GM06990 (cell line): Measurements from ENCODE around the gene OTOS.

ENCODE experiments used
- DNase-seq: peaks from one replicate; pipeline ENCODE4 v3.0.0-alpha.2; 2011; ENCODE audit not compliant: insufficient read length; ENCODE audit errors: extremely low read depth
- H3K27me3 ChIP-seq: replicated peaks from 2 replicates; pipeline ENCODE4 v1.6.0; 2011; ENCODE audit warnings: low read length; ENCODE audit not compliant: control insufficient read depth, insufficient read depth
- H3K36me3 ChIP-seq: 2 replicates; pipeline ENCODE4 v1.5.1; 2011; ENCODE audit warnings: low read length; ENCODE audit not compliant: control insufficient read depth, insufficient read depth
- H3K4me3 ChIP-seq: replicated peaks from 2 replicates; pipeline ENCODE4 v1.5.1; 2011; ENCODE audit warnings: low read depth, mild to moderate bottlenecking, control low read depth, low read length
- TF ChIP-seq, protein P1 (sequence below): IDR thresholded peaks from 2 replicates; pipeline ENCODE4 v1.5.1; 2011; ENCODE audit warnings: low read length, control low read depth, mild to moderate bottlenecking, inconsistent platforms; ENCODE audit not compliant: insufficient read depth, poor library complexity, severe bottlenecking

OTOS gene

DNA sequence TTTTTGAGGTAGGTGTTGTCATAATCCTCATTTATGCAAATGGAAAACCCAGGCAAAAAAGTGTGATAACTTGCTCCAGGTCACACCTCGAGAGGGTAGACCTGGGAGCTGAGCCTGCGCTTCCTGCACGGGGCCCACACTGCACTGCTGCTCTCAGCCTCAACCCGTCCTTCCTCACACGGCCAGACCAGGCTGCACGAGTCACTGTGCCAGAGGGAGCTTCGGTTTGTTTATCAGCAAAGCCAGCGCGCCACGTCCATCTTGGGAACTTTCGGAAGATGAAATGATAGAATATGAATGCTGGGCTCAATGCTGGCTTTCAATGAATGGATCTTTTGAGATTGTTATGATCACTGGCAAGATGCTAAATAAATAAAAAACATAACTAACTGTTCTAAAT lies 18.8 kb downstream of the OTOS start:
- no peak for DNase-seq
- Histone ChIP-seq H3K4me3 (no peak overlapping the region), H3K27me3 (no peaks in the 10 kb centered on the region), H3K36me3 (no peaks in the 10 kb centered on the region; the same call in 1 of the 2 replicates)
- TF ChIP-seq, protein P1, sequence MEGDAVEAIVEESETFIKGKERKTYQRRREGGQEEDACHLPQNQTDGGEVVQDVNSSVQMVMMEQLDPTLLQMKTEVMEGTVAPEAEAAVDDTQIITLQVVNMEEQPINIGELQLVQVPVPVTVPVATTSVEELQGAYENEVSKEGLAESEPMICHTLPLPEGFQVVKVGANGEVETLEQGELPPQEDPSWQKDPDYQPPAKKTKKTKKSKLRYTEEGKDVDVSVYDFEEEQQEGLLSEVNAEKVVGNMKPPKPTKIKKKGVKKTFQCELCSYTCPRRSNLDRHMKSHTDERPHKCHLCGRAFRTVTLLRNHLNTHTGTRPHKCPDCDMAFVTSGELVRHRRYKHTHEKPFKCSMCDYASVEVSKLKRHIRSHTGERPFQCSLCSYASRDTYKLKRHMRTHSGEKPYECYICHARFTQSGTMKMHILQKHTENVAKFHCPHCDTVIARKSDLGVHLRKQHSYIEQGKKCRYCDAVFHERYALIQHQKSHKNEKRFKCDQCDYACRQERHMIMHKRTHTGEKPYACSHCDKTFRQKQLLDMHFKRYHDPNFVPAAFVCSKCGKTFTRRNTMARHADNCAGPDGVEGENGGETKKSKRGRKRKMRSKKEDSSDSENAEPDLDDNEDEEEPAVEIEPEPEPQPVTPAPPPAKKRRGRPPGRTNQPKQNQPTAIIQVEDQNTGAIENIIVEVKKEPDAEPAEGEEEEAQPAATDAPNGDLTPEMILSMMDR = no peak

DNA sequence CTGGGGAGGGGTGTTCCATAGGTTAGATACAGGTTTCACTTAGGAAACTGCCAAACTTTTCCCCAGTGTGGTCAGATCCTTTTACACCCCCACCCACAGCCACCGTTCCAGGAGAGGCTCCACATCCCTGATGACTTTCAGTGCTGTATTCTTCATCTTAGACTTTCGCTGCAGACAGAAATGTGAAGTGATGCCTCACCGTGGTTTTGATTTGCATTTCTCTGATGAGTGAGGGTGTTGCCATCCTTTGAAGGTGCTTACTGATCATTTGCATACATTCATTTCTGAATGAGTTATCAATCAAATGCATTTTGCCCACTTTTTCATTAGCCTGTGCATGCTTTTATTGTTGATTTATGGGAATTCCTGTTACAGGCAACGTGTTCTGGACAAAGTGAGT lies 19.3 kb downstream of the OTOS start:
- no peaks in the 10 kb centered on the region for H3K27me3 ChIP-seq
- no peak overlapping the region for H3K4me3 ChIP-seq
- no peak for DNase-seq
- no peaks in the 10 kb centered on the region; the same call in 1 of the 2 replicates for H3K36me3 ChIP-seq
- TF ChIP-seq, protein P1 = no peak

DNA sequence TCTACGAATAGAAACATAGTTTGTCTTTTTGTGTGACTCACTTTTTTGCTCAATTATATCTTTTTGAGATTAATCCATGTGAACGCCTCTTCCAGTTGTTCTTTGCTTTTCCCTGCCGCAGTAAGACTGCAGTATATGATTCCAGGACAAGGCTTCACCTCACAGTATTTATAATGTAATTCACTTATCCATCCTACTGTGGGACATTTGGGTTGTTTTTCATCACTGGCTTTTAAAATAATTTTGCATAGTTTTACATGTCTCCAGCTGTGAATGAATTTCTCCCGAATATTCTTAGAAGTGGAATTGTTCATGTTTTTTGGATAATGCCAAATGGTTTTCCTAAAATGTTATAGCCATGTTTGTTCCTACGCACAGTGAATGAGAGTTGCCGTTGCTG lies 26.2 kb downstream of the OTOS start:
- no peaks in the 10 kb centered on the region; the same call in 1 of the 2 replicates for H3K27me3 ChIP-seq
- TF ChIP-seq, protein P1 = no peak
- no peak overlapping the region for H3K4me3 ChIP-seq
- no peaks in the 10 kb centered on the region for H3K36me3 ChIP-seq
- no peak for DNase-seq

DNA sequence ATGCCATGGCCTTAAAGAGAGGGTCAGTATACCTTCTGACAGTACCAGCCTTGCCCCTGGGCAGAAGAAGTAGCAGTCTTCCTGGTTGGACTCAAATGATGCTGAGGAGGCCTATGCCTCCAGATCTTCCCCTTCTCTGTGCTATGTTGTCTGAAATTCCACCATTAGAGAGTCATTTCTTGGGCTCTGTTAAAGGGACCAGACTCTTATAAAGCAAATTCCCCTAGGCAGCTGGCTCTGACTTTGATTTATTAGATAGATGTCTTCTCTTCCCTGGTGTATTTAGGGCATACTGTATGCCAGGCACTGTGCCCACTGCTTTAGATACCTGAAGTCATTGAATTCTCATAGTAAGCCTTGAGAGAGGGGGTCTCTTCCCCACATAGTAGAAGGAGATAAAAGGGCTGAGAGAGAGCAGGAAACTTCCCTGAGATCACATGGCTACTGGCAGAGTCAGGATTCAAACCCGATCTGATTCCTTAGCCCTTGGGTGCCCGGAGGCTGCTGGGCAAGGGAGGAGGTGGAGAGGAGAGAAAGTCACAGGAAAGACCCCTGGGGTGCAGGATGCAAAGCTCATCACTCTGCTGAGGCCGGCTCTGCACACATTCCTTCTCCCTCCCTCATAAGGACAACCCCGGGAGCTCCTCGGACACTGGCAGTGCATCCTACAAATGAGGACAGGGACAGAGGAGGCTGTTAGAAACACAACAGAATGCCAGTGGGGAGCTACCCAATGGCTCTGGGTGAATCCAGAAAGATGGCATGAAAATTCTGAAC lies 27.4 kb downstream of the OTOS start:
- Histone ChIP-seq H3K27me3 (no peaks in the 10 kb centered on the region; the same call in 1 of the 2 replicates), H3K36me3 (no peaks in the 10 kb centered on the region), H3K4me3 (no peak overlapping the region)
- no peak for DNase-seq
- TF ChIP-seq, protein P1 = no peak

DNA sequence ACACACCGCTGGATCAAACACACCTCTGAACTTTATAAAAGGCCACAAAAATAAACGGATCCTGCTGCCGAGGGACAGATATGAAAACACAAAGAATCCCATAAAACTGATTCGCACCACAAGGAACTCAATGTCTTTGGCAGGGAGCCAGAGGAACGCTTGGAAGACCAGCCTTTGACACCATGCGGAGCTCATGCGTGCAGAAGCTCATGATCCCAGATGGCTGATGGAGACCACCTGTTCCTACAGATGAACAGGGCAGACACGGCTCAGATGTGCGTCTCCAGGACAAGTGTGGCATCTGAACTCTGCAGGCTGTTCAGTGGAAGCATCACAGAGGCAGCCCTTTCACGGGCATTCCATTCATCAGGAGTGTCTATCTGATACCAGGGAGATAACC lies 29.2 kb downstream of the OTOS start:
- no peak for DNase-seq
- Histone ChIP-seq H3K36me3 (no peaks in the 10 kb centered on the region), H3K4me3 (no peak overlapping the region), H3K27me3 (no peaks in the 10 kb centered on the region; the same call in 1 of the 2 replicates)
- TF ChIP-seq, protein P1 = no peak
